Retinal pigment epithelial cell (primary cell): Measurements from ENCODE around the gene PTPMT1.

Experiments
- DNase-seq: peaks from one replicate; pipeline ENCODE4 v3.0.0-alpha.2; 2010; ENCODE audit warnings: low read depth
- H3K4me3 ChIP-seq: 2 replicates; pipeline ENCODE4 v1.5.1; 2011; ENCODE audit warnings: mild to moderate bottlenecking, low read length, control low read depth, moderate library complexity
- TF ChIP-seq, protein P1 (sequence below): conservative IDR thresholded peaks from 2 replicates; pipeline ENCODE4 v1.5.1; 2011; ENCODE audit warnings: low read depth, low read length, control low read depth, inconsistent platforms

PTPMT1 gene

GRCh38 chr11:47617417-47617809, 52.0 kb downstream of the PTPMT1 start:
- no peak for DNase-seq
- H3K4me3 ChIP-seq: no peak overlapping the region
- TF ChIP-seq, protein P1, sequence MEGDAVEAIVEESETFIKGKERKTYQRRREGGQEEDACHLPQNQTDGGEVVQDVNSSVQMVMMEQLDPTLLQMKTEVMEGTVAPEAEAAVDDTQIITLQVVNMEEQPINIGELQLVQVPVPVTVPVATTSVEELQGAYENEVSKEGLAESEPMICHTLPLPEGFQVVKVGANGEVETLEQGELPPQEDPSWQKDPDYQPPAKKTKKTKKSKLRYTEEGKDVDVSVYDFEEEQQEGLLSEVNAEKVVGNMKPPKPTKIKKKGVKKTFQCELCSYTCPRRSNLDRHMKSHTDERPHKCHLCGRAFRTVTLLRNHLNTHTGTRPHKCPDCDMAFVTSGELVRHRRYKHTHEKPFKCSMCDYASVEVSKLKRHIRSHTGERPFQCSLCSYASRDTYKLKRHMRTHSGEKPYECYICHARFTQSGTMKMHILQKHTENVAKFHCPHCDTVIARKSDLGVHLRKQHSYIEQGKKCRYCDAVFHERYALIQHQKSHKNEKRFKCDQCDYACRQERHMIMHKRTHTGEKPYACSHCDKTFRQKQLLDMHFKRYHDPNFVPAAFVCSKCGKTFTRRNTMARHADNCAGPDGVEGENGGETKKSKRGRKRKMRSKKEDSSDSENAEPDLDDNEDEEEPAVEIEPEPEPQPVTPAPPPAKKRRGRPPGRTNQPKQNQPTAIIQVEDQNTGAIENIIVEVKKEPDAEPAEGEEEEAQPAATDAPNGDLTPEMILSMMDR: no peak

DNA sequence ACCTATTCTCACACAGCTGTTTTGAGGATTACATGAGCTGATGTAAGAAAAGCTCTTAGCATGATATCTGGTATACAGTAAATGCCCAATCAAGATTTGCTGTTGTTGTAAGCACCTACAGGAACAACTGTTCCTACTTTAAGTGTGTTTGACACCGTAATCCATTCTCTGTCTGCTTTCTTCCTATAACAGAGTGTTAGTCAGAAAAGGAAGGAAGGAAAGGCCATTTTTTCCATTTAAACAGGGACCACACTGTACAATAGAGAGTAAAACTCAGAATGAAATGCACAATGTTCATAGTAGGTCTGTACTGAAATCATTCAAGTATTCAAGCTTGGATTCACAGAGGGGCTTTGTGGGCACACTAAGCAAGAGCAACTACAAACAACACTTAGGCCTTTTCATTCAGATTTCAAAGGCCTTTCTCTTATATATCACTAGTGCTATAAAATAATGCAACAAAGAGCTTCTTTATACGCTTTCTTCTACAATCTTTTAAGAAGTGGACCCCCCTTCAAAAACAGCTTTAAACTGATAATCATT, 55.5 kb downstream of the PTPMT1 start:
- TF ChIP-seq, protein P1: no peak
- DNase-seq: no peak
- H3K4me3 ChIP-seq: no peak overlapping the region
